ENCODE data around the gene PPP2R5E.
"Not testable (repeated sequence)": the region's sequence is repeated elsewhere in the genome, so short reads cannot be mapped to it uniquely, and the experiment has no call there.

The PPP2R5E gene

GRCh38 chr14:63371613-63372012 is 171.6 kb downstream of the PPP2R5E start:
- not testable (repeated sequence) for DNase-seq (ENCODE audit: low spot score)

GRCh38 chr14:63371033-63371432 is 172.1 kb downstream of the PPP2R5E start:
- no peak for DNase-seq (ENCODE audit: low spot score)

- no peak for DNase-seq (ENCODE audit: low spot score)
Measured at GRCh38 chr14:63367742-63368364, 175.3 kb downstream of the PPP2R5E start.

- DNase-seq (ENCODE audit: low spot score) = no peak
Measured at GRCh38 chr14:63362389-63362819, 180.8 kb downstream of the PPP2R5E start.

- DNase-seq (ENCODE audit: low spot score) = no peak
Measured at GRCh38 chr14:63361790-63362189, 181.4 kb downstream of the PPP2R5E start.

GRCh38 chr14:63357841-63358240 is 185.3 kb downstream of the PPP2R5E start:
- no peak for DNase-seq (ENCODE audit: low spot score)

GRCh38 chr14:63345826-63346225 is 197.4 kb downstream of the PPP2R5E start:
- DNase-seq (ENCODE audit: low spot score) = no peak

- no peak for DNase-seq (ENCODE audit: low spot score)
Measured at GRCh38 chr14:63344336-63344735, 198.8 kb downstream of the PPP2R5E start.

GRCh38 chr14:63343878-63344277 is 199.3 kb downstream of the PPP2R5E start:
- no peak for DNase-seq (ENCODE audit: low spot score)

- no peak for DNase-seq (ENCODE audit: low spot score)
Measured at GRCh38 chr14:63342371-63342770, 200.8 kb downstream of the PPP2R5E start.

GRCh38 chr14:63328787-63329737 is 214.1 kb downstream of the PPP2R5E start:
- no peak for DNase-seq (ENCODE audit: low spot score)

- no peak for DNase-seq (ENCODE audit: low spot score)
Measured at GRCh38 chr14:63326840-63327239, 216.3 kb downstream of the PPP2R5E start.

GRCh38 chr14:63322897-63323573 is 220.1 kb downstream of the PPP2R5E start:
- no peak for DNase-seq (ENCODE audit: low spot score)

- no peak for DNase-seq (ENCODE audit: low spot score)
Measured at GRCh38 chr14:63322472-63322871, 220.7 kb downstream of the PPP2R5E start.

Data from GM03348 (cell line).